HFF-Myc (cell line): ENCODE data around the gene WBP2NL.

Source experiments
- DNase-seq: peaks from one replicate; pipeline ENCODE4 v3.0.0-alpha.2; 2011; ENCODE audit warnings: low read depth; ENCODE audit errors: extremely low read depth
- H3K4me3 ChIP-seq: replicated peaks from 2 replicates; pipeline ENCODE4 v1.5.1; 2011; ENCODE audit warnings: low read depth, mild to moderate bottlenecking, control low read depth, low read length
- TF ChIP-seq, protein P1 (sequence below): IDR thresholded peaks from 2 replicates; pipeline ENCODE4 v1.5.1; 2012; ENCODE audit warnings: mild to moderate bottlenecking, low read depth, low read length, control low read depth; ENCODE audit errors: missing control alignments

Gene WBP2NL

DNA sequence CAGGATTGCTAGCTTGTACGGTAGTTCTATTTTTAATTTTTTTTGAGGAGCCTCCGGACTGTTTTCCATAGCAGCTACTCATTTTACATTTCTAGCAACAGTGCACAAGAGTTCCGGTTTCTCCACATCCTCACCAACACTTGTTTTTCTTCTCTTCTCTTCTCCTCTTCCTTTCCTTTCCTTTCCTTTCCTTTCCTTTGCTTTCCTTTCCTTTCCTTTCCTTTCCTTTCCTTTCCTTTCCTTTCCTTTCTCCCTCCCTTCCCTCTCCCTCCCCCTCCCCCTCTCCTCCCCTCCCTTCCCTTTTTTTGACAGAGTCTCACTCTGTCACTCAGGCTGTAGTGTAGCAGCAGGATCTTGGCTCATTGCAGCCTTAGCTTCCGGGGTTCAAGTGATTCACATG, 9.3 kb downstream of the WBP2NL start:
- no peak overlapping the region for H3K4me3 ChIP-seq
- TF ChIP-seq, protein P1, sequence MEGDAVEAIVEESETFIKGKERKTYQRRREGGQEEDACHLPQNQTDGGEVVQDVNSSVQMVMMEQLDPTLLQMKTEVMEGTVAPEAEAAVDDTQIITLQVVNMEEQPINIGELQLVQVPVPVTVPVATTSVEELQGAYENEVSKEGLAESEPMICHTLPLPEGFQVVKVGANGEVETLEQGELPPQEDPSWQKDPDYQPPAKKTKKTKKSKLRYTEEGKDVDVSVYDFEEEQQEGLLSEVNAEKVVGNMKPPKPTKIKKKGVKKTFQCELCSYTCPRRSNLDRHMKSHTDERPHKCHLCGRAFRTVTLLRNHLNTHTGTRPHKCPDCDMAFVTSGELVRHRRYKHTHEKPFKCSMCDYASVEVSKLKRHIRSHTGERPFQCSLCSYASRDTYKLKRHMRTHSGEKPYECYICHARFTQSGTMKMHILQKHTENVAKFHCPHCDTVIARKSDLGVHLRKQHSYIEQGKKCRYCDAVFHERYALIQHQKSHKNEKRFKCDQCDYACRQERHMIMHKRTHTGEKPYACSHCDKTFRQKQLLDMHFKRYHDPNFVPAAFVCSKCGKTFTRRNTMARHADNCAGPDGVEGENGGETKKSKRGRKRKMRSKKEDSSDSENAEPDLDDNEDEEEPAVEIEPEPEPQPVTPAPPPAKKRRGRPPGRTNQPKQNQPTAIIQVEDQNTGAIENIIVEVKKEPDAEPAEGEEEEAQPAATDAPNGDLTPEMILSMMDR = no peak
- no peak for DNase-seq

- TF ChIP-seq, protein P1 = no peak
- H3K4me3 ChIP-seq = no peak overlapping the region
- DNase-seq = no peak
These were observed 12.2 kb downstream of the WBP2NL start for GRCh38 chr22:42010778-42011177.

GRCh38 chr22:42013385-42013784, 14.8 kb downstream of the WBP2NL start:
- H3K4me3 ChIP-seq = no peak overlapping the region
- DNase-seq = no peak
- TF ChIP-seq, protein P1 = no peak

DNA sequence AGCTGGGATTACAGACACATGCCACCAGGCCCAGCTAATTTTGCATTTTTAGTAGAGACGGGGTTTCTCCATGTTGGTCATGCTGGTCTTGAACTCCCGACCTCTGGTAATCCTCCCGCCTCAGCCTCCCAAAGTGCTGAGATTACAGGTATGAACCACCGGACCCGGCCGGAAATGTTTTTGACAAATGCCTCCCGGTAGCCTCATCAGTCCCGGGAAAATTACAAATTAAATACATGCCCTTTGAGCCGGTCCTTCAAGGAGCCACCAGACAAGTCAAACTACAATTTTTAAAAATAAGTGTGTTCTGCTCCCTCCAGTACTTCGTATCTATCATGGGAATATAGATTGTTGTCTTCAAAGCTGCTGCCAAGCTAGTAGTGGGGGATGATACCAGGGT, 17.5 kb downstream of the WBP2NL start:
- TF ChIP-seq, protein P1 = no peak
- DNase-seq = no peak
- no peak overlapping the region for H3K4me3 ChIP-seq

DNA sequence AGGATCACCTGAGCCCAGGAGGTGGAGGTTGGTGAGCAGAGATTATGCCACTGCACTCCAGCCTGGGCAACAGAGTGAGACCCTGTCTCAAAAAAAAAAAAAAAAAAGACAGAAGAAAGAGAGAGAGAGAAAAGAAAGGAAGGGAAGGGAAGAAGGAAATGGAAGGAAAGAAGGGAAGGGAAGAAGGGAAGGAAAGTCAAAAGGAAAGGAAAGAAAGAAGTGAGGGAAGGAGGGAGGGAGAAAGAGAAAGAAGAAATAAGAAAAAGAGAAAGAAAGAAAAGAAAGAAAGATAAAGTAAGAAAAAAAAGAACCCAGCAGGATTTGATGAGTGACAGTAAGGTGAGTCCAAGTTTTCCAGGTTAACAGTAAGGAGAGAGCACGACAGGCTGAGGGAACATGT, 19.6 kb downstream of the WBP2NL start:
- no peak overlapping the region for H3K4me3 ChIP-seq
- TF ChIP-seq, protein P1 = no peak
- no peak for DNase-seq

GRCh38 chr22:42021571-42021970, 23.0 kb downstream of the WBP2NL start:
- H3K4me3 ChIP-seq = no peak overlapping the region
- DNase-seq = no peak
- TF ChIP-seq, protein P1 = no peak

DNA sequence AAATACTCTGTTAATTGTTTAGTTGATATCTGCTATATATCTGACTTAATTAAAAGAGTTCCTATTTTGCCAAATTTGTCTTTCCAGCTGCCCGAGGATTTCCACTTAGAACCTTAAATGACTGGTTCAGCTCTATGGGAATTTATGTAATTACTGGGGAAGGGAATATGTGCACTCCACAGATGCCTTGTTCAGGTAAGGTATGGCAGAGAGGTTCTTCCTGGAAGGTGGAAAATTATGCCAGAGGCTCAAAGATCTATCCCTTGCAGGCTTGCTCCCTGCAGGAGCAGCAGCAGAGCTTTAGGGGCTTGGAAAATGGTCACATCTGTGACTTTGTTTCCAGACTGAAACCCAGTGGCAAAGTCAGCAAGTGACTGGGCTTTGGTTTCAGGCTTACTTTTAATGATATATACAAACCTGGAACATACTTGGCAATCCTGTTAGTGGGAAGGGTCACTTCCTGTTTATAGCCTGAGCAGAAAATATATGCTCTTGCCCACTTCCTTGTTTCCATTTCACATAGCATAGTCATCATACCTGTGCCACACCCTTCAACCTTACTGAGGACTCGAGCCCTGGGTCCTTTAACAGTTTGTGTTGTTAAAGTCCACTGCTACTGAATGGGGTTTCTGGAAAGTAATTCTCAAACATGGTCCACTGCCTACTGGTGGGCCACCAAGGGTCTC, 23.7 kb downstream of the WBP2NL start:
- DNase-seq = no peak
- no peak overlapping the region for H3K4me3 ChIP-seq
- TF ChIP-seq, protein P1 = no peak
